ENCODE data around the gene ZC2HC1B. TPM values are rescaled to one million over a fixed set of nuclear protein-coding genes. Genes with fewer than 3 reads are reported as not detected.

Gene ZC2HC1B
- total RNA-seq, result not detected in 2 replicates

GRCh38 chr6:143864234-143864633 is at the start of gene ZC2HC1B:
TSS of gene ZC2HC1B (plus strand) at chr6:143864474. CDS start at chr6:143864540, 66 bp downstream.

GRCh38 chr6:143842902-143843676 is 21.2 kb upstream of the ZC2HC1B start, which contains the start of gene LTV1:
TSS of gene LTV1 (plus strand) at chr6:143843338. CDS start at chr6:143843478, 140 bp downstream.

Other genes with a start within 250 kb of the ZC2HC1B start
- gene PHACTR2, start 186.5 kb upstream of the ZC2HC1B start, total RNA-seq, result 88.2 and 136 TPM in 2 replicates
- 12.6 and 27.4 TPM in 2 replicates for gene LTV1, start 21.1 kb upstream of the ZC2HC1B start, total RNA-seq
- gene PLAGL1, start 143.8 kb downstream of the ZC2HC1B start, total RNA-seq, result 7.1 and 8.1 TPM in 2 replicates
- 71.0 and 83.9 TPM in 2 replicates for gene SF3B5, start 231.1 kb downstream of the ZC2HC1B start, total RNA-seq

Measured in bladder microvascular endothelial cell (primary cell).